ENCODE results near the gene USP31. TPM values are rescaled to one million over a fixed set of nuclear protein-coding genes. Genes with fewer than 3 reads are reported as not detected.

Gene USP31
- total RNA-seq, 1 donor from 2014 or later = 8.7 TPM

- H3K4me3 Mint-ChIP-seq (ENCODE audit: unreplicated experiment) = no peak overlapping the region
- no peak overlapping the region for H3K27ac Mint-ChIP-seq (ENCODE audit: unreplicated experiment)
- H3K4me1 Mint-ChIP-seq (ENCODE audit: low read depth) = peaks cover 8% of the 10 kb centered on the region
- no peaks in the 10 kb centered on the region for H3K27me3 Mint-ChIP-seq (ENCODE audit: low read depth)
- no peak for TF ChIP-seq CTCF (IDR thresholded peaks at IDR 0.05)
- no peak for DNase-seq (ENCODE audit: low spot score)
- no peaks in the 10 kb centered on the region for H3K9me3 Mint-ChIP-seq (ENCODE audit: low read depth)
- H3K36me3 Mint-ChIP-seq (ENCODE audit: low read depth) = peaks cover 41% of the 10 kb centered on the region
Observed at GRCh38 chr16:23080329-23080728, 68.9 kb downstream of the USP31 start.

- Mint-ChIP-seq H3K4me1 (ENCODE audit: low read depth) (peaks cover 8% of the 10 kb centered on the region), H3K36me3 (ENCODE audit: low read depth) (peaks cover 41% of the 10 kb centered on the region), H3K27ac (ENCODE audit: unreplicated experiment) (no peak overlapping the region), H3K4me3 (ENCODE audit: unreplicated experiment) (no peak overlapping the region), H3K27me3 (ENCODE audit: low read depth) (no peaks in the 10 kb centered on the region), H3K9me3 (ENCODE audit: low read depth) (no peaks in the 10 kb centered on the region)
- no peak for TF ChIP-seq CTCF (IDR thresholded peaks at IDR 0.05)
- no peak for DNase-seq (ENCODE audit: low spot score)
Observed at GRCh38 chr16:23079675-23080301, 69.5 kb downstream of the USP31 start.

- H3K27me3 Mint-ChIP-seq (ENCODE audit: low read depth) = no peaks in the 10 kb centered on the region
- H3K27ac Mint-ChIP-seq (ENCODE audit: unreplicated experiment) = no peak overlapping the region
- no peaks in the 10 kb centered on the region for H3K9me3 Mint-ChIP-seq (ENCODE audit: low read depth)
- peaks cover 25% of the 10 kb centered on the region for H3K4me1 Mint-ChIP-seq (ENCODE audit: low read depth)
- no peak for TF ChIP-seq CTCF (IDR thresholded peaks at IDR 0.05)
- H3K4me3 Mint-ChIP-seq (ENCODE audit: unreplicated experiment) = no peak overlapping the region
- no peak for DNase-seq (ENCODE audit: low spot score)
- H3K36me3 Mint-ChIP-seq (ENCODE audit: low read depth) = peaks cover 18% of the 10 kb centered on the region
Observed at GRCh38 chr16:23074423-23074822, 74.8 kb downstream of the USP31 start.

- H3K36me3 Mint-ChIP-seq (ENCODE audit: low read depth) = peaks cover 19% of the 10 kb centered on the region
- H3K27ac Mint-ChIP-seq (ENCODE audit: unreplicated experiment) = peak overlapping the region; percentile 17
- peak; percentile 30 for TF ChIP-seq CTCF (IDR thresholded peaks at IDR 0.05)
- peaks cover 25% of the 10 kb centered on the region for H3K4me1 Mint-ChIP-seq (ENCODE audit: low read depth)
- no peak overlapping the region for H3K4me3 Mint-ChIP-seq (ENCODE audit: unreplicated experiment)
- H3K9me3 Mint-ChIP-seq (ENCODE audit: low read depth) = no peaks in the 10 kb centered on the region
- DNase-seq (ENCODE audit: low spot score) = no peak
- no peaks in the 10 kb centered on the region for H3K27me3 Mint-ChIP-seq (ENCODE audit: low read depth)
Observed at GRCh38 chr16:23072769-23073549, 76.3 kb downstream of the USP31 start.

GRCh38 chr16:23072084-23072599, 77.1 kb downstream of the USP31 start:
- Mint-ChIP-seq H3K36me3 (ENCODE audit: low read depth) (peaks cover 24% of the 10 kb centered on the region), H3K27me3 (ENCODE audit: low read depth) (no peaks in the 10 kb centered on the region), H3K4me1 (ENCODE audit: low read depth) (peaks cover 25% of the 10 kb centered on the region), H3K27ac (ENCODE audit: unreplicated experiment) (peak overlapping the region; percentile 88), H3K4me3 (ENCODE audit: unreplicated experiment) (no peak overlapping the region), H3K9me3 (ENCODE audit: low read depth) (no peaks in the 10 kb centered on the region)
- no peak for DNase-seq (ENCODE audit: low spot score)
- no peak for TF ChIP-seq CTCF (IDR thresholded peaks at IDR 0.05)
